ENCODE results near the gene AGTPBP1.

The AGTPBP1 gene

GRCh38 chr9:85746309-85746708 is 4.6 kb upstream of the AGTPBP1 start:
- TF ChIP-seq CTCF (IDR thresholded peaks at IDR 0.05; ENCODE audit: borderline replicate concordance, extremely low read depth, low read length, poor library complexity, severe bottlenecking) (no peak), EZH2 (IDR thresholded peaks at IDR 0.05; ENCODE audit: borderline replicate concordance, low read depth, low read length, severe bottlenecking) (no peak)
- H3K9ac ChIP-seq (ENCODE audit: low read depth, low read length): no peak overlapping the region
- H2AFZ ChIP-seq (ENCODE audit: low read depth, low read length): no peak overlapping the region
- H3K9me3 ChIP-seq (ENCODE audit: insufficient read depth, low read length, severe bottlenecking): no peaks in the 10 kb centered on the region
- no peak for ATAC-seq (ENCODE audit: insufficient read depth, low read depth)
- DNase-seq: no peak
- H3K4me3 ChIP-seq (ENCODE audit: low read depth in 1 of 2, low read length in 2 of 2): no peak overlapping the region
- no peaks in the 10 kb centered on the region; the same call in 1 of the 2 replicates for H3K36me3 ChIP-seq (ENCODE audit: insufficient read depth, low read length)
- no peak overlapping the region for H3K4me2 ChIP-seq (ENCODE audit: insufficient read depth, low read length)
- H3K4me1 ChIP-seq (ENCODE audit: insufficient read depth, low read length): peaks cover 14% of the 10 kb centered on the region
- H4K20me1 ChIP-seq (ENCODE audit: insufficient read depth, low read length): no peaks in the 10 kb centered on the region
- peaks cover 5% of the 10 kb centered on the region for H3K27me3 ChIP-seq (ENCODE audit: insufficient read depth, low read length, poor library complexity)
- no peak overlapping the region for H3K27ac ChIP-seq (ENCODE audit: low read length)
- 0 out of 2 replicates have a peak, but pooled peaks cover 3% of the 10 kb centered on the region for H3K79me2 ChIP-seq (ENCODE audit: insufficient read depth, low read length)

GRCh38 chr9:85745203-85745602 is 3.4 kb upstream of the AGTPBP1 start:
- Histone ChIP-seq H3K27ac (ENCODE audit: low read length) (no peak overlapping the region), H3K9ac (ENCODE audit: low read depth, low read length) (no peak overlapping the region), H3K27me3 (ENCODE audit: insufficient read depth, low read length, poor library complexity) (peaks cover 5% of the 10 kb centered on the region), H3K4me1 (ENCODE audit: insufficient read depth, low read length) (peaks cover 20% of the 10 kb centered on the region), H4K20me1 (ENCODE audit: insufficient read depth, low read length) (no peaks in the 10 kb centered on the region), H2AFZ (ENCODE audit: low read depth, low read length) (no peak overlapping the region), H3K36me3 (ENCODE audit: insufficient read depth, low read length) (no peaks in the 10 kb centered on the region; the same call in 1 of the 2 replicates), H3K9me3 (ENCODE audit: insufficient read depth, low read length, severe bottlenecking) (no peaks in the 10 kb centered on the region), H3K4me3 (ENCODE audit: low read depth in 1 of 2, low read length in 2 of 2) (no peak overlapping the region), H3K4me2 (ENCODE audit: insufficient read depth, low read length) (no peak overlapping the region), H3K79me2 (ENCODE audit: insufficient read depth, low read length) (peaks cover 14% of the 10 kb centered on the region)
- no peak for TF ChIP-seq EZH2 (IDR thresholded peaks at IDR 0.05; ENCODE audit: borderline replicate concordance, low read depth, low read length, severe bottlenecking)
- TF ChIP-seq CTCF (IDR thresholded peaks at IDR 0.05; ENCODE audit: borderline replicate concordance, extremely low read depth, low read length, poor library complexity, severe bottlenecking): no peak
- ATAC-seq (ENCODE audit: insufficient read depth, low read depth) (no peak), DNase-seq (no peak)

GRCh38 chr9:85744480-85744879 is 2.7 kb upstream of the AGTPBP1 start:
- Histone ChIP-seq H3K9ac (ENCODE audit: low read depth, low read length) (no peak overlapping the region), H3K27ac (ENCODE audit: low read length) (no peak overlapping the region), H2AFZ (ENCODE audit: low read depth, low read length) (no peak overlapping the region), H3K9me3 (ENCODE audit: insufficient read depth, low read length, severe bottlenecking) (no peaks in the 10 kb centered on the region), H3K4me1 (ENCODE audit: insufficient read depth, low read length) (peaks cover 27% of the 10 kb centered on the region), H3K79me2 (ENCODE audit: insufficient read depth, low read length) (peaks cover 21% of the 10 kb centered on the region), H3K36me3 (ENCODE audit: insufficient read depth, low read length) (no peaks in the 10 kb centered on the region; the same call in 1 of the 2 replicates), H4K20me1 (ENCODE audit: insufficient read depth, low read length) (no peaks in the 10 kb centered on the region), H3K4me2 (ENCODE audit: insufficient read depth, low read length) (no peak overlapping the region), H3K4me3 (ENCODE audit: low read depth in 1 of 2, low read length in 2 of 2) (no peak overlapping the region), H3K27me3 (ENCODE audit: insufficient read depth, low read length, poor library complexity) (peaks cover 5% of the 10 kb centered on the region)
- DNase-seq (no peak), ATAC-seq (ENCODE audit: insufficient read depth, low read depth) (no peak)
- no peak for TF ChIP-seq CTCF (IDR thresholded peaks at IDR 0.05; ENCODE audit: borderline replicate concordance, extremely low read depth, low read length, poor library complexity, severe bottlenecking)
- no peak for TF ChIP-seq EZH2 (IDR thresholded peaks at IDR 0.05; ENCODE audit: borderline replicate concordance, low read depth, low read length, severe bottlenecking)

All from DND-41 (cell line).